WTC11 (cell line): ENCODE results near the gene RYR2. TPM values are rescaled to one million over a fixed set of nuclear protein-coding genes. Genes with fewer than 3 reads are reported as not detected.

ENCODE experiments used
- ATAC-seq: fragments of 200-7000 bp; cut with Tn5 transposase; 2 replicates; pipeline ENCODE4 v1.10.0; 2021; ENCODE audit warnings: mild to moderate bottlenecking, moderate library complexity
- CTCF ChIA-PET: fragments of 300-600 bp; sonication (Branson Sonifier 250); formaldehyde crosslinking; loops from one replicate; lab custom pipeline; 2021; ENCODE audit warnings: antibody characterized with exemption; lab: Charles Lee
- POLR2A ChIA-PET: fragments of 350-600 bp; sonication (Branson Sonifier 250); formaldehyde crosslinking; loops from one replicate; lab custom pipeline; 2021; ENCODE audit warnings: antibody characterized with exemption; lab: Charles Lee
- DNase-seq: peaks from one replicate; pipeline ENCODE4 v3.0.0; 2021; ENCODE audit warnings: low spot score
- H3K27ac Mint-ChIP-seq: 2 replicates; pipeline ENCODE4 v1.8.0; 2021; ENCODE audit warnings: mixed read lengths
- H3K27me3 Mint-ChIP-seq: 2 replicates; pipeline ENCODE4 v1.8.0; 2021; ENCODE audit warnings: low read depth, mild to moderate bottlenecking, moderate library complexity, mixed read lengths
- H3K36me3 Mint-ChIP-seq: 2 replicates; pipeline ENCODE4 v1.8.0; 2021; ENCODE audit warnings: mixed read lengths
- H3K4me1 Mint-ChIP-seq: 2 replicates; pipeline ENCODE4 v1.8.0; 2022; ENCODE audit warnings: mixed read lengths
- H3K4me3 Mint-ChIP-seq: 2 replicates; pipeline ENCODE4 v1.8.0; 2021; ENCODE audit warnings: mild to moderate bottlenecking, moderate library complexity, mixed read lengths
- H3K9me3 Mint-ChIP-seq: 2 replicates; pipeline ENCODE4 v1.8.0; 2021; ENCODE audit warnings: mixed read lengths
- ETV6 ChIP-seq: sonication (generic); formaldehyde crosslinking; IDR thresholded peaks from 2 replicates; pipeline ENCODE4 v1.8.1; 2022; ENCODE audit warnings: mild to moderate bottlenecking, missing genetic modification reagents
- GRHL2 ChIP-seq: fragments of 250-450 bp; sonication (Bioruptor Pico); IDR thresholded peaks from 2 replicates; pipeline ENCODE4 v1.8.0; 2022; ENCODE audit warnings: mild to moderate bottlenecking, moderate library complexity; ENCODE audit not compliant: insufficient replicate concordance, severe bottlenecking
- IRF2 ChIP-seq: sonication (generic); formaldehyde crosslinking; IDR thresholded peaks from 2 replicates; pipeline ENCODE4 v1.8.0; 2022; ENCODE audit warnings: low read depth, missing genetic modification reagents, borderline replicate concordance
- JAZF1 ChIP-seq: fragments of 250-450 bp; sonication (Bioruptor Pico); IDR thresholded peaks from 2 replicates; pipeline ENCODE4 v1.9.0; 2021; ENCODE audit warnings: moderate library complexity, mild to moderate bottlenecking, inconsistent platforms
- MYBL2 ChIP-seq: sonication (generic); formaldehyde crosslinking; IDR thresholded peaks from 2 replicates; pipeline ENCODE4 v1.8.1; 2023; ENCODE audit warnings: mild to moderate bottlenecking, moderate library complexity, missing genetic modification reagents
- NFE2L1 ChIP-seq: sonication (generic); formaldehyde crosslinking; IDR thresholded peaks from 2 replicates; pipeline ENCODE4 v1.8.1; 2023; ENCODE audit warnings: missing genetic modification reagents
- NFYB ChIP-seq: sonication (generic); formaldehyde crosslinking; conservative IDR thresholded peaks from 2 replicates; pipeline ENCODE4 v1.8.0; 2022; ENCODE audit warnings: low read depth, missing genetic modification reagents
- TEAD4 ChIP-seq: sonication (generic); formaldehyde crosslinking; IDR thresholded peaks from 2 replicates; pipeline ENCODE4 v1.8.0; 2022; ENCODE audit warnings: mild to moderate bottlenecking, missing genetic modification reagents
- ZNF219 ChIP-seq: sonication (generic); formaldehyde crosslinking; IDR thresholded peaks from 2 replicates; pipeline ENCODE4 v1.8.0; 2023; ENCODE audit warnings: missing genetic modification reagents, mild to moderate bottlenecking, borderline replicate concordance
- ZNF263 ChIP-seq: sonication (generic); formaldehyde crosslinking; IDR thresholded peaks from 2 replicates; pipeline ENCODE4 v1.8.1; 2022; ENCODE audit warnings: low read depth, mild to moderate bottlenecking, moderate library complexity, missing genetic modification reagents
- total RNA-seq: library from RNA; stranded (reverse); gene quantifications from 3 replicates; pipeline ENCODE4 v1.2.3, GENCODE V29; 2021
- TF ChIP-seq, protein P1 (sequence below): sonication (generic); formaldehyde crosslinking; IDR thresholded peaks from 2 replicates; pipeline ENCODE4 v1.8.1; 2022; ENCODE audit warnings: mild to moderate bottlenecking, moderate library complexity, missing genetic modification reagents
- TF ChIP-seq, protein P2 (sequence below): sonication (generic); formaldehyde crosslinking; conservative IDR thresholded peaks from 2 replicates; pipeline ENCODE4 v1.8.1; 2022; ENCODE audit warnings: mild to moderate bottlenecking, missing genetic modification reagents
- TF ChIP-seq, protein P3 (sequence below): sonication (generic); formaldehyde crosslinking; IDR thresholded peaks from 2 replicates; pipeline ENCODE4 v1.8.0; 2022; ENCODE audit warnings: mild to moderate bottlenecking, missing genetic modification reagents
- TF ChIP-seq, protein P4 (sequence below): sonication (generic); formaldehyde crosslinking; IDR thresholded peaks from 2 replicates; pipeline ENCODE4 v1.8.0; 2022; ENCODE audit warnings: mild to moderate bottlenecking, missing genetic modification reagents
- TF ChIP-seq, protein P5 (sequence below): sonication (generic); formaldehyde crosslinking; IDR thresholded peaks from 2 replicates; pipeline ENCODE4 v1.8.1; 2022; ENCODE audit warnings: low read depth, mild to moderate bottlenecking, moderate library complexity, missing genetic modification reagents, borderline replicate concordance
- TF ChIP-seq, protein P6 (sequence below): sonication (generic); formaldehyde crosslinking; IDR thresholded peaks from 2 replicates; pipeline ENCODE4 v1.8.1; 2023; ENCODE audit warnings: mild to moderate bottlenecking, missing genetic modification reagents, moderate library complexity
- TF ChIP-seq, protein P7 (sequence below): sonication (generic); formaldehyde crosslinking; conservative IDR thresholded peaks from 2 replicates; pipeline ENCODE4 v1.8.1; 2023; ENCODE audit warnings: mild to moderate bottlenecking, low read depth, missing genetic modification reagents, moderate library complexity
- TF ChIP-seq, protein P8 (sequence below): fragments of 250-450 bp; sonication (Bioruptor Pico); IDR thresholded peaks from 2 replicates; pipeline ENCODE4 v1.9.0; 2021; ENCODE audit warnings: moderate library complexity, mild to moderate bottlenecking, inconsistent platforms, borderline replicate concordance

The RYR2 gene
- total RNA-seq, 1 experiment from 2014 or later = 7.9 TPM

DNA sequence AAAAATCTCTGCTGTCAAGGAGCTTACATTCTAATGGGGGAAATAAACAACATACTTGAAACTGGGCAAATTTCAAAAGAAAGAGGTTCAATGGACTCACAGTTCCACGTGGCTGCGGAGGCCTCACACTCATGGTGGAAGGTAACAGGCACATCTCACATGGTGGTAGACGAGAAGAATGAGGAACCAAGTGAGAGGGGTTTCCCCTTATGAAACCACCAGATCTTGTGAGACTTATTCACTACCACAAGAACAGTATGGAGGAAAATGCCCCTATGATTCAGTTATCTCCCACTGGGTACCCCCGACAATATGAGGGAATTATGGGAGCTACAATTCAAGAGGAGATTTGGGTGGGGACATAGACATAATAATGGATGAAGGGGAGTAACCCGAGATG is 622.4 kb downstream of the RYR2 start:
- ChIA-PET CTCF (no interaction called here), POLR2A (no interaction called here)

DNA sequence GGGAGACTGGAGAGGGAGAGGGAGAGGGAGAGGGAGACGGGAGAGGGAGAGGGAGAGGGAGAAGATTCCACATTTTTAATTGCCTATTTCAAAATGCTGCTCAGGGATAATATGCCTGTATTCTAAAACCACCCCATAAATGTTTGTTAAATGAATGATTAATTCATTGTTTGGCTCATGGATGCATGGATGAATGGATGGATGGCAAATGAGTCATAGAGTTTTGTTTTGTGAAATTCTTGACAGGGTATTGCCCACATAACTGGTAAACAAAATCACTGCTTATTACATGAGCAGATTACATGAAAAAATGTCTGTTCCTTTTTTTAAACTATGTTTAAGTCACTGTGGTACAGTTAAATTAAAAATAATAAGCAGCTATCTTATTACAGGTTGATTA is 628.3 kb downstream of the RYR2 start:
- Mint-ChIP-seq H3K27me3 (no peaks in the 10 kb centered on the region), H3K27ac (no peak overlapping the region), H3K9me3 (peaks cover 6% of the 10 kb centered on the region; the same call in 1 of the 2 replicates), H3K36me3 (peaks cover 10% of the 10 kb centered on the region), H3K4me1 (peaks cover 3% of the 10 kb centered on the region), H3K4me3 (no peak overlapping the region)
- CTCF ChIA-PET = no interaction called here
- POLR2A ChIA-PET = no interaction called here
- DNase-seq (no peak), ATAC-seq (no peak)
- TF ChIP-seq GRHL2 (CRISPR knock-in tag) = no peak
- TF ChIP-seq, protein P1, sequence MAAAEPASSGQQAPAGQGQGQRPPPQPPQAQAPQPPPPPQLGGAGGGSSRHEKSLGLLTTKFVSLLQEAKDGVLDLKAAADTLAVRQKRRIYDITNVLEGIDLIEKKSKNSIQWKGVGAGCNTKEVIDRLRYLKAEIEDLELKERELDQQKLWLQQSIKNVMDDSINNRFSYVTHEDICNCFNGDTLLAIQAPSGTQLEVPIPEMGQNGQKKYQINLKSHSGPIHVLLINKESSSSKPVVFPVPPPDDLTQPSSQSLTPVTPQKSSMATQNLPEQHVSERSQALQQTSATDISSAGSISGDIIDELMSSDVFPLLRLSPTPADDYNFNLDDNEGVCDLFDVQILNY (CRISPR knock-in tag) = no peak
- TF ChIP-seq, protein P2, sequence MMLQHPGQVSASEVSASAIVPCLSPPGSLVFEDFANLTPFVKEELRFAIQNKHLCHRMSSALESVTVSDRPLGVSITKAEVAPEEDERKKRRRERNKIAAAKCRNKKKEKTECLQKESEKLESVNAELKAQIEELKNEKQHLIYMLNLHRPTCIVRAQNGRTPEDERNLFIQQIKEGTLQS = no peak
- TF ChIP-seq MYBL2 (CRISPR knock-in tag) = no peak
- no peak for TF ChIP-seq ZNF219 (CRISPR knock-in tag)

More for the DNA sequence above, 622.4 kb downstream of the RYR2 start:
- H3K27ac Mint-ChIP-seq = no peak overlapping the region
- no peak overlapping the region for H3K4me3 Mint-ChIP-seq
- peaks cover 13% of the 10 kb centered on the region for H3K36me3 Mint-ChIP-seq
- no peak for ATAC-seq
- H3K4me1 Mint-ChIP-seq = no peaks in the 10 kb centered on the region
- no peak for DNase-seq
- TF ChIP-seq, protein P3, sequence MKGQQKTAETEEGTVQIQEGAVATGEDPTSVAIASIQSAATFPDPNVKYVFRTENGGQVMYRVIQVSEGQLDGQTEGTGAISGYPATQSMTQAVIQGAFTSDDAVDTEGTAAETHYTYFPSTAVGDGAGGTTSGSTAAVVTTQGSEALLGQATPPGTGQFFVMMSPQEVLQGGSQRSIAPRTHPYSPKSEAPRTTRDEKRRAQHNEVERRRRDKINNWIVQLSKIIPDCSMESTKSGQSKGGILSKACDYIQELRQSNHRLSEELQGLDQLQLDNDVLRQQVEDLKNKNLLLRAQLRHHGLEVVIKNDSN (CRISPR knock-in tag) = no peak
- TF ChIP-seq ZNF219 (CRISPR knock-in tag) (no peak), NFE2L1 (CRISPR knock-in tag) (no peak), MYBL2 (CRISPR knock-in tag) (no peak)
- TF ChIP-seq, protein P4, sequence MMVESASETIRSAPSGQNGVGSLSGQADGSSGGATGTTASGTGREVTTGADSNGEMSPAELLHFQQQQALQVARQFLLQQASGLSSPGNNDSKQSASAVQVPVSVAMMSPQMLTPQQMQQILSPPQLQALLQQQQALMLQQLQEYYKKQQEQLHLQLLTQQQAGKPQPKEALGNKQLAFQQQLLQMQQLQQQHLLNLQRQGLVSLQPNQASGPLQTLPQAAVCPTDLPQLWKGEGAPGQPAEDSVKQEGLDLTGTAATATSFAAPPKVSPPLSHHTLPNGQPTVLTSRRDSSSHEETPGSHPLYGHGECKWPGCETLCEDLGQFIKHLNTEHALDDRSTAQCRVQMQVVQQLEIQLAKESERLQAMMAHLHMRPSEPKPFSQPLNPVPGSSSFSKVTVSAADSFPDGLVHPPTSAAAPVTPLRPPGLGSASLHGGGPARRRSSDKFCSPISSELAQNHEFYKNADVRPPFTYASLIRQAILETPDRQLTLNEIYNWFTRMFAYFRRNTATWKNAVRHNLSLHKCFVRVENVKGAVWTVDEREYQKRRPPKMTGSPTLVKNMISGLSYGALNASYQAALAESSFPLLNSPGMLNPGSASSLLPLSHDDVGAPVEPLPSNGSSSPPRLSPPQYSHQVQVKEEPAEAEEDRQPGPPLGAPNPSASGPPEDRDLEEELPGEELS = no peak
- H3K9me3 Mint-ChIP-seq = peaks cover 13% of the 10 kb centered on the region
- H3K27me3 Mint-ChIP-seq = no peaks in the 10 kb centered on the region

DNA sequence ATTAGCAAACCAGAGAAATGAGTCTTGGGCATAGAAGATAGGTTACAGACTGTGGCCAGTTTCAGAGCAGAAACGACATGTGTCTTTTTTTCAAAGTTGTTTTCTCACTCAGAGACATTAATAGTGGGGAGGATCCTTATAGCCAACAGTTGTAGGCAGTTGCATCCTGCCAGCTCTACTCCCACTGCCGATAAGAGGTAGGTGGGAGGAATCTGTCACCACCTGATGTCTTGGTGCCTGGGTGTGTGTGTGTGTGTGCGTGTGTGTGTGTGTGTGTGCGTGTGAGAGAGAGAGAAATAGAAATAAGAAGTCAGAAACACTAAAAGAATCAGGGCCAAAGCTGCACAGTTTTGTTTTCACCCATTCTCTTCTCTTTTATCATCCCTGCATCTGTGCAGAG is 629.3 kb downstream of the RYR2 start:
- POLR2A ChIA-PET = interaction anchor here (0.6 kb wide), 1 partner anchor 10 kb away, joined by 3 read pairs; no protein-coding TSS in a partner anchor
- no peak for ATAC-seq
- CTCF ChIA-PET = no interaction called here
- Mint-ChIP-seq H3K27me3 (no peaks in the 10 kb centered on the region), H3K36me3 (peaks cover 10% of the 10 kb centered on the region), H3K27ac (no peak overlapping the region), H3K4me3 (no peak overlapping the region), H3K9me3 (peaks cover 6% of the 10 kb centered on the region; the same call in 1 of the 2 replicates), H3K4me1 (peaks cover 13% of the 10 kb centered on the region)
- no peak for DNase-seq
- TF ChIP-seq ZNF263 (no peak), NFYB (CRISPR knock-in tag) (no peak), ETV6 (no peak), TEAD4 (CRISPR knock-in tag) (no peak), IRF2 (CRISPR knock-in tag) (no peak), JAZF1 (CRISPR knock-in tag) (no peak)
- TF ChIP-seq, protein P5, sequence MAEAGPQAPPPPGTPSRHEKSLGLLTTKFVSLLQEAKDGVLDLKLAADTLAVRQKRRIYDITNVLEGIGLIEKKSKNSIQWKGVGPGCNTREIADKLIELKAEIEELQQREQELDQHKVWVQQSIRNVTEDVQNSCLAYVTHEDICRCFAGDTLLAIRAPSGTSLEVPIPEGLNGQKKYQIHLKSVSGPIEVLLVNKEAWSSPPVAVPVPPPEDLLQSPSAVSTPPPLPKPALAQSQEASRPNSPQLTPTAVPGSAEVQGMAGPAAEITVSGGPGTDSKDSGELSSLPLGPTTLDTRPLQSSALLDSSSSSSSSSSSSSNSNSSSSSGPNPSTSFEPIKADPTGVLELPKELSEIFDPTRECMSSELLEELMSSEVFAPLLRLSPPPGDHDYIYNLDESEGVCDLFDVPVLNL (CRISPR knock-in tag) = no peak
- TF ChIP-seq, protein P6, sequence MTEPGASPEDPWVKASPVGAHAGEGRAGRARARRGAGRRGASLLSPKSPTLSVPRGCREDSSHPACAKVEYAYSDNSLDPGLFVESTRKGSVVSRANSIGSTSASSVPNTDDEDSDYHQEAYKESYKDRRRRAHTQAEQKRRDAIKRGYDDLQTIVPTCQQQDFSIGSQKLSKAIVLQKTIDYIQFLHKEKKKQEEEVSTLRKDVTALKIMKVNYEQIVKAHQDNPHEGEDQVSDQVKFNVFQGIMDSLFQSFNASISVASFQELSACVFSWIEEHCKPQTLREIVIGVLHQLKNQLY (CRISPR knock-in tag) = no peak
- TF ChIP-seq, protein P7, sequence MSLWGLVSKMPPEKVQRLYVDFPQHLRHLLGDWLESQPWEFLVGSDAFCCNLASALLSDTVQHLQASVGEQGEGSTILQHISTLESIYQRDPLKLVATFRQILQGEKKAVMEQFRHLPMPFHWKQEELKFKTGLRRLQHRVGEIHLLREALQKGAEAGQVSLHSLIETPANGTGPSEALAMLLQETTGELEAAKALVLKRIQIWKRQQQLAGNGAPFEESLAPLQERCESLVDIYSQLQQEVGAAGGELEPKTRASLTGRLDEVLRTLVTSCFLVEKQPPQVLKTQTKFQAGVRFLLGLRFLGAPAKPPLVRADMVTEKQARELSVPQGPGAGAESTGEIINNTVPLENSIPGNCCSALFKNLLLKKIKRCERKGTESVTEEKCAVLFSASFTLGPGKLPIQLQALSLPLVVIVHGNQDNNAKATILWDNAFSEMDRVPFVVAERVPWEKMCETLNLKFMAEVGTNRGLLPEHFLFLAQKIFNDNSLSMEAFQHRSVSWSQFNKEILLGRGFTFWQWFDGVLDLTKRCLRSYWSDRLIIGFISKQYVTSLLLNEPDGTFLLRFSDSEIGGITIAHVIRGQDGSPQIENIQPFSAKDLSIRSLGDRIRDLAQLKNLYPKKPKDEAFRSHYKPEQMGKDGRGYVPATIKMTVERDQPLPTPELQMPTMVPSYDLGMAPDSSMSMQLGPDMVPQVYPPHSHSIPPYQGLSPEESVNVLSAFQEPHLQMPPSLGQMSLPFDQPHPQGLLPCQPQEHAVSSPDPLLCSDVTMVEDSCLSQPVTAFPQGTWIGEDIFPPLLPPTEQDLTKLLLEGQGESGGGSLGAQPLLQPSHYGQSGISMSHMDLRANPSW = no peak
- TF ChIP-seq, protein P8, sequence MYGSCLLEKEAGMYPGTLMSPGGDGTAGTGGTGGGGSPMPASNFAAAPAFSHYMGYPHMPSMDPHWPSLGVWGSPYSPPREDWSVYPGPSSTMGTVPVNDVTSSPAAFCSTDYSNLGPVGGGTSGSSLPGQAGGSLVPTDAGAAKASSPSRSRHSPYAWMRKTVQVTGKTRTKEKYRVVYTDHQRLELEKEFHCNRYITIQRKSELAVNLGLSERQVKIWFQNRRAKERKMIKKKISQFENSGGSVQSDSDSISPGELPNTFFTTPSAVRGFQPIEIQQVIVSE = no peak
